Stomach (tissue), 4 donors: ENCODE data around the gene SNAPC5.

Source experiments
- CTCF ChIP-seq, 7 experiments: fragments of 450-650 bp in 4 of 7; fragments of 200-600 bp in 3 of 7; sonication (generic) in 3 of 7; IDR thresholded peaks; one replicate each; pipeline ENCODE4 v1.5.1; 2016 to 2019; ENCODE audit warnings: antibody characterized with exemption in 7 of 7, control low read depth in 2 of 7, mild to moderate bottlenecking in 1 of 7
- EP300 ChIP-seq: sonication (generic); formaldehyde crosslinking; IDR thresholded peaks from one replicate; pipeline ENCODE4 v1.6.1; 2017; ENCODE audit warnings: antibody characterized with exemption
- POLR2A ChIP-seq, 4 donors: fragments of 450-650 bp; IDR thresholded peaks; one replicate each; pipeline ENCODE4 v1.6.1; 2016; ENCODE audit warnings: antibody characterized with exemption in 4 of 4, control low read depth in 2 of 4, mild to moderate bottlenecking in 1 of 4, moderate library complexity in 1 of 4
- POLR2AphosphoS5 ChIP-seq, 3 donors: sonication (generic); formaldehyde crosslinking; IDR thresholded peaks; one replicate each; pipeline ENCODE4 v1.6.1; 2016; ENCODE audit warnings: antibody characterized with exemption in 3 of 3

GRCh38 chr15:66508293-66508883 is 10.8 kb upstream of the SNAPC5 start:
- no peak for TF ChIP-seq CTCF (IDR thresholded peaks at IDR 0.05)
- TF ChIP-seq POLR2AphosphoS5 (IDR thresholded peaks at IDR 0.05): no peak
- no peak for TF ChIP-seq POLR2A (IDR thresholded peaks at IDR 0.05)
- TF ChIP-seq EP300: no peak
